ENCODE measurements around the gene NLRP3. TPM values are rescaled to one million over a fixed set of nuclear protein-coding genes. Genes with fewer than 3 reads are reported as not detected.

NLRP3 gene
- total RNA-seq, 4 donors from 2014 or later, result 0.26 to 2.8 (median 0.86) TPM

GRCh38 chr1:247435030-247435758 is 19.2 kb downstream of the NLRP3 start:
- H3K36me3 ChIP-seq, result no peaks in the 10 kb centered on the region
- intact Hi-C loops (cut with DNase I; ENCODE audit: low total_unique reads), result no loop called here
- no peak overlapping the region for H3K4me3 ChIP-seq
- TF ChIP-seq POLR2A (IDR thresholded peaks at IDR 0.05) (no peak), CTCF (IDR thresholded peaks at IDR 0.05) (no peak)
- H3K4me1 ChIP-seq, result no peaks in the 10 kb centered on the region
- no peaks in the 10 kb centered on the region for H3K27me3 ChIP-seq
- H3K27ac ChIP-seq, result no peak overlapping the region
- no peaks in the 10 kb centered on the region for H3K9me3 ChIP-seq
- DNase-seq, result no peak

GRCh38 chr1:247435759-247436147 is 19.8 kb downstream of the NLRP3 start:
- H3K4me3 ChIP-seq, result no peak overlapping the region
- H3K27me3 ChIP-seq, result no peaks in the 10 kb centered on the region
- intact Hi-C loops (cut with DNase I; ENCODE audit: low total_unique reads), result no loop called here
- DNase-seq, result no peak
- no peak for TF ChIP-seq POLR2A (IDR thresholded peaks at IDR 0.05)
- no peaks in the 10 kb centered on the region for H3K4me1 ChIP-seq
- no peak overlapping the region for H3K27ac ChIP-seq
- no peaks in the 10 kb centered on the region for H3K36me3 ChIP-seq
- H3K9me3 ChIP-seq, result no peaks in the 10 kb centered on the region

- no peaks in the 10 kb centered on the region for H3K4me1 ChIP-seq
- TF ChIP-seq CTCF (IDR thresholded peaks at IDR 0.05) (no peak), POLR2A (IDR thresholded peaks at IDR 0.05) (no peak)
- no peaks in the 10 kb centered on the region for H3K36me3 ChIP-seq
Measured at GRCh38 chr1:247437551-247438505, 21.9 kb downstream of the NLRP3 start.

GRCh38 chr1:247440001-247440620 is 24.1 kb downstream of the NLRP3 start:
- Histone ChIP-seq H3K4me3 (no peak overlapping the region), H3K9me3 (no peaks in the 10 kb centered on the region), H3K36me3 (no peaks in the 10 kb centered on the region), H3K27me3 (no peaks in the 10 kb centered on the region), H3K27ac (no peak overlapping the region), H3K4me1 (no peaks in the 10 kb centered on the region)
- no peak for DNase-seq
- TF ChIP-seq POLR2A (IDR thresholded peaks at IDR 0.05) (no peak), CTCF (IDR thresholded peaks at IDR 0.05) (no peak)
- intact Hi-C loops (cut with DNase I; ENCODE audit: low total_unique reads), result no loop called here

More at GRCh38 chr1:247437551-247438505, 21.9 kb downstream of the NLRP3 start:
- Histone ChIP-seq H3K4me3 (no peak overlapping the region), H3K27ac (no peak overlapping the region), H3K27me3 (no peaks in the 10 kb centered on the region), H3K9me3 (no peaks in the 10 kb centered on the region)
- intact Hi-C loops (cut with DNase I; ENCODE audit: low total_unique reads), result no loop called here
- DNase-seq, result no peak

- no peaks in the 10 kb centered on the region for H3K9me3 ChIP-seq
- H3K36me3 ChIP-seq, result no peaks in the 10 kb centered on the region
- no peak overlapping the region for H3K27ac ChIP-seq
- intact Hi-C loops (cut with DNase I; ENCODE audit: low total_unique reads), result no loop called here
- H3K4me3 ChIP-seq, result no peak overlapping the region
- no peaks in the 10 kb centered on the region for H3K4me1 ChIP-seq
- no peaks in the 10 kb centered on the region for H3K27me3 ChIP-seq
- TF ChIP-seq POLR2A (IDR thresholded peaks at IDR 0.05) (no peak), CTCF (IDR thresholded peaks at IDR 0.05) (no peak)
- no peak for DNase-seq
Measured at GRCh38 chr1:247441606-247442005, 25.6 kb downstream of the NLRP3 start.

Measured in uterus (tissue), 4 donors.